Parathyroid adenoma (tissue), 2 donors: Measurements from ENCODE around the gene ARSJ.

Experiments
- H2AFZ ChIP-seq: fragments of 300-600 bp; sonication (generic); one replicate; pipeline ENCODE4 v1.7.0; 2017; ENCODE audit warnings: antibody characterized with exemption, mild to moderate bottlenecking
- H3K27ac ChIP-seq: fragments of 300-600 bp; sonication (generic); one replicate; pipeline ENCODE4 v1.7.0; 2017
- H3K27me3 ChIP-seq: fragments of 300-600 bp; sonication (generic); one replicate; pipeline ENCODE4 v1.7.0; 2017; ENCODE audit warnings: low read length; ENCODE audit not compliant: control insufficient read depth, insufficient read depth
- H3K36me3 ChIP-seq: fragments of 300-600 bp; sonication (generic); one replicate; pipeline ENCODE4 v1.7.0; 2017; ENCODE audit warnings: low read length; ENCODE audit not compliant: control insufficient read depth, insufficient read depth
- H3K4me1 ChIP-seq: fragments of 300-600 bp; sonication (generic); one replicate; pipeline ENCODE4 v1.7.0; 2017; ENCODE audit warnings: control low read depth
- H3K4me2 ChIP-seq: fragments of 300-600 bp; sonication (generic); one replicate; pipeline ENCODE4 v1.7.0; 2017; ENCODE audit warnings: low read length
- H3K4me3 ChIP-seq: fragments of 300-600 bp; sonication (generic); one replicate; pipeline ENCODE4 v1.7.0; 2017; ENCODE audit warnings: low read depth, low read length
- H3K79me2 ChIP-seq: fragments of 300-600 bp; sonication (generic); one replicate; pipeline ENCODE4 v1.7.0; 2017; ENCODE audit warnings: control low read depth
- H3K9ac ChIP-seq: fragments of 300-600 bp; sonication (generic); one replicate; pipeline ENCODE4 v1.7.0; 2017; ENCODE audit warnings: mild to moderate bottlenecking
- H3K9me3 ChIP-seq: fragments of 300-600 bp; sonication (generic); one replicate; pipeline ENCODE4 v1.7.0; 2017; ENCODE audit warnings: low read length; ENCODE audit not compliant: control insufficient read depth
- CTCF ChIP-seq: fragments of 300-600 bp; sonication (generic); IDR thresholded peaks from one replicate; pipeline ENCODE4 v1.7.0; 2017; ENCODE audit warnings: antibody characterized with exemption, mild to moderate bottlenecking
- donor health status: primary hyperparathyroidism.

The ARSJ gene

GRCh38 chr4:113998531-113998930, 19.1 kb upstream of the ARSJ start:
- Histone ChIP-seq H3K27me3 (no peaks in the 10 kb centered on the region), H3K4me1 (no peaks in the 10 kb centered on the region), H3K79me2 (no peaks in the 10 kb centered on the region), H3K27ac (no peak overlapping the region), H3K9ac (no peak overlapping the region), H3K9me3 (no peaks in the 10 kb centered on the region), H3K4me3 (no peak overlapping the region), H3K4me2 (no peak overlapping the region), H2AFZ (no peak overlapping the region), H3K36me3 (no peaks in the 10 kb centered on the region)
- no peak for TF ChIP-seq CTCF

- Histone ChIP-seq H3K9me3 (no peaks in the 10 kb centered on the region), H3K79me2 (no peaks in the 10 kb centered on the region), H3K4me2 (no peak overlapping the region), H3K27me3 (no peaks in the 10 kb centered on the region), H3K27ac (no peak overlapping the region), H2AFZ (no peak overlapping the region), H3K9ac (no peak overlapping the region), H3K4me3 (no peak overlapping the region), H3K4me1 (no peaks in the 10 kb centered on the region), H3K36me3 (no peaks in the 10 kb centered on the region)
- TF ChIP-seq CTCF = no peak
Measured at GRCh38 chr4:113998079-113998478, 18.6 kb upstream of the ARSJ start.

GRCh38 chr4:113997206-113997605, 17.8 kb upstream of the ARSJ start:
- H3K79me2 ChIP-seq = no peaks in the 10 kb centered on the region
- H2AFZ ChIP-seq = no peak overlapping the region
- H3K9ac ChIP-seq = no peak overlapping the region
- H3K4me2 ChIP-seq = no peak overlapping the region
- no peaks in the 10 kb centered on the region for H3K27me3 ChIP-seq
- H3K36me3 ChIP-seq = no peaks in the 10 kb centered on the region
- H3K4me3 ChIP-seq = no peak overlapping the region
- no peak for TF ChIP-seq CTCF
- no peaks in the 10 kb centered on the region for H3K4me1 ChIP-seq
- H3K9me3 ChIP-seq = no peaks in the 10 kb centered on the region
- H3K27ac ChIP-seq = no peak overlapping the region

- no peak overlapping the region for H2AFZ ChIP-seq
- H3K27ac ChIP-seq = no peak overlapping the region
- H3K36me3 ChIP-seq = no peaks in the 10 kb centered on the region
- H3K4me2 ChIP-seq = no peak overlapping the region
- no peak overlapping the region for H3K9ac ChIP-seq
- H3K79me2 ChIP-seq = no peaks in the 10 kb centered on the region
- no peaks in the 10 kb centered on the region for H3K4me1 ChIP-seq
- H3K27me3 ChIP-seq = no peaks in the 10 kb centered on the region
- H3K9me3 ChIP-seq = no peaks in the 10 kb centered on the region
- no peak overlapping the region for H3K4me3 ChIP-seq
- no peak for TF ChIP-seq CTCF
Measured at GRCh38 chr4:113996599-113997177, 17.2 kb upstream of the ARSJ start.

GRCh38 chr4:113993887-113994286, 14.4 kb upstream of the ARSJ start:
- Histone ChIP-seq H3K4me1 (no peaks in the 10 kb centered on the region), H3K79me2 (no peaks in the 10 kb centered on the region), H3K4me3 (no peak overlapping the region), H3K9me3 (no peaks in the 10 kb centered on the region), H3K27ac (no peak overlapping the region), H3K36me3 (no peaks in the 10 kb centered on the region), H3K4me2 (no peak overlapping the region), H2AFZ (no peak overlapping the region), H3K27me3 (no peaks in the 10 kb centered on the region), H3K9ac (no peak overlapping the region)
- TF ChIP-seq CTCF = no peak
